NCI-H1694 treated with DMSO at 0.1 percent for 48 hours (cell line): ENCODE results near the gene EHBP1L1.
A peak's percentile ranks its signal among the peaks of the same experiment; 100 is the strongest.

ENCODE experiments used
- DNase-seq: peaks from one replicate; lab custom pipeline; 2025; lab: John Stamatoyannopoulos, UW

Gene EHBP1L1

DNA sequence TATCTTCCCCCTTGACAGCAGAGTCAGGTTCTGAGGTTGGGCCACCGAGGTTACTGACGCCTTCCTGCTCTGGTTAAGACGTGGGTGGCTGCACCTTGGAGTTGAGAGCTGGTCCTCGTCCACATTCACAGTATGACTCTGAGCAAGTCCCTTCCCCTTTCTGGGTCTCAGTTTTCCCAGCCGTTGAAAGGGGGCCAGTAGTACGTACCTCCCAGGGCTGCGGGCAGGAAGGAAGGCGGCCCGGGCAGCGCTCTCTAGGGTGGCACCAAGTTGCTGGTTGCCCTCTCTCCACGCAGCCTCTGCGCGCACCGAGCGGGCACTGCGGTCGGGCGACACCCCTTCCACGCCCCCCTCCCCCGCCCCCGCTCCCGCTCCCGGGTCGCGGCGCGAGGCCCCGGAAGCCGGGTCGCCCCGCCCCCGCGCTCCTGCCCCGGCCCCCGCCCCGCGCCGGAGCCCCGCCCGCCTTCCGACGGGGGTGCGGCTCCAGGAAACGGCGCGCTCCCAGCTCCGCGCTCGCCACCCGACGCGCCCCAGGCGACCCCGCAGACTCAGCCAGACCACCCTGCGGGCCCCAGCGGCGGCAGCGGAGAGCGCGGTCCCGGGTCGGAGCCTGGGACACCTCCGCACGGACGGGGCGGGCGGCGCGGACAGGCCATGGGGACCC, at the start of gene EHBP1L1:
Gene EHBP1L1, plus strand, starts transcription at position 486 of the 664 bp plus-strand sequence. CDS start 250 bp downstream, outside the sequence.
- DNase-seq: no peak

DNA sequence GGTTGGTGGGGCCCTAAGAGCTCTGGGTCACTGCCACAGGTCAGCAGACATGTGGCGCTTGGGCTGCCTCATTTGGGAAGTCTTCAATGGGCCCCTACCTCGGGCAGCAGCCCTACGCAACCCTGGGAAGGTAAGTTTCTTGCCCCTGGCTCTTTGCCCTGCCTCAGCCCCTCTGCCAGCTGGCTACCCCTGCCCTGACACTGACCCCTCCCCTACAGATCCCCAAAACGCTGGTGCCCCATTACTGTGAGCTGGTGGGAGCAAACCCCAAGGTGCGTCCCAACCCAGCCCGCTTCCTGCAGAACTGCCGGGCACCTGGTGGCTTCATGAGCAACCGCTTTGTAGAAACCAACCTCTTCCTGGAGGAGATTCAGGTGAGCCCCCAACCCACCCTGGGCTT, 49.1 kb upstream of the EHBP1L1 start:
- DNase-seq: no peak

DNA sequence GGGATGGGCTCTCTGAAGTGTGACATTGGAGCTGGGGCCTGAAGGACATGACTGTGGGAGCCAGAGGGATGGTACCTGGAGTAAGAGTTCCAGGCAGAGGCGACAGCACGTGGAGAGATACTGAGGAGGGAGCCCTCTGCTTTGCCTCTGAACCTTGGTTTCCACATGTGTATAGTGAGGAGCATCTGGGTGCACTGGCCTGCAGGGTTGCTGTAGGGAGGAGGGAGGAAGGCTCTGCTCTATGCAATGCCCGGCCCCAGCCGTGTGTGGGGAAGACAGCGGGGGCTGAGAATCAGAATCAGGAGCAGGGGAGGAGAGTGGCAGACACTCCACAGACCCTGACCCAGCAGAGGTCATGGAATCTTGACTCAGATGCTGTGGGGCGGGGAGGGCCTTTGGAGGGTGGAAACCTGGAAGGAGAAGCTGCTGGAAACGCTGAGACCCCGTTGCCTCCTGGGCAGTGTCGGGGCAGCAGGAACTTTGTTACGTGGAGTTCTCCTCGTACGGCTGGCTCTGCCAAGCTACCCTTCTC, 47.0 kb upstream of the EHBP1L1 start:
- DNase-seq: no peak

DNA sequence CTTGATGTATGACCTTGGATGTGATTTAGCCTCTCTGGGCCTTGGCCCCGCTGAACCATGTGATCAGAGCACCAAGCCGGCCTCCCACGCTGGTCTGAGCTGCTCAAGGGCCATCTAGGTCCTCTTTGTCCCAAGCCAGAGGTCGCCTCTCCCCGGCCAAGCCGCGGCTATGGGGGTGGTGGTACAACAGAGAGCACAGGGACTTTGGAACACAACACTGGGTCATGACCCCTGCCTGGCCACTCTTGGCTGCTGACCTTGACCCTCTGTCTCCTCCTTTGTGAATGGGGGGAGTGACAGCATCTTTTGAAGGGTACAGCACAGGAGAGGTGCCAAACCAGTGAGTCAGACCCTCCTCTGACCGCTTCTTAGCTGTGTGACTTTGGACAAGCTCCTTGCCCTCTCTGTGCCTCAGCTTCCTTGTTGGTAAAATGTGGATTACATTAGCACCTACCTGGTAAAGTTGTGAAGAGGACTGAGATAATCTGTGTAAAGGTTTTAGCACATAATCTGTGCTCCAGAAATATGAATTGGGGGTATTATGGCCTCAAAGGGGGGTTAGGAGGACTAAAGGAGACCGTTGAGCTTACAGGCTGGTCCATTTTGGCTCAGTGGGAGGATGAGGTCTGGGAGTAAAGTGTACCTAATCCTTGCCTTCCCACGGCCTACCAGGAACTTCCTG, 46.2 kb upstream of the EHBP1L1 start:
- no peak for DNase-seq

DNA sequence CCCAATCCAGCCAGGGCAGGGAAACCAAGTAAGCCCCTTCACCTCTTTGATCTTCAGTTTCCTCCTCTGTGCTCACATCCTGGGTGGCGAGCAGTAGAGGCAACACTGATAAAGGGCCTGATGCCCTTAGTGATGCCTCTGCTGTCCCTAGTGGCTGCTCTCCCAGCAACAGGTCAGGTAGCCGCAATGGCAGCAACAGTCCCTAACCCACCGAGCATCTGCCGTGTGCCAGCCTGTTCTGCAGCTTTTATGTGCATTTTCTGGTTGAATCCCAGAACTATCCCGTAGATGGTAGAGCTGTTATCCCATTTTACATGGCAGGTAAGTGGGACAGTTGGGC, 45.7 kb upstream of the EHBP1L1 start:
- DNase-seq: no peak

DNA sequence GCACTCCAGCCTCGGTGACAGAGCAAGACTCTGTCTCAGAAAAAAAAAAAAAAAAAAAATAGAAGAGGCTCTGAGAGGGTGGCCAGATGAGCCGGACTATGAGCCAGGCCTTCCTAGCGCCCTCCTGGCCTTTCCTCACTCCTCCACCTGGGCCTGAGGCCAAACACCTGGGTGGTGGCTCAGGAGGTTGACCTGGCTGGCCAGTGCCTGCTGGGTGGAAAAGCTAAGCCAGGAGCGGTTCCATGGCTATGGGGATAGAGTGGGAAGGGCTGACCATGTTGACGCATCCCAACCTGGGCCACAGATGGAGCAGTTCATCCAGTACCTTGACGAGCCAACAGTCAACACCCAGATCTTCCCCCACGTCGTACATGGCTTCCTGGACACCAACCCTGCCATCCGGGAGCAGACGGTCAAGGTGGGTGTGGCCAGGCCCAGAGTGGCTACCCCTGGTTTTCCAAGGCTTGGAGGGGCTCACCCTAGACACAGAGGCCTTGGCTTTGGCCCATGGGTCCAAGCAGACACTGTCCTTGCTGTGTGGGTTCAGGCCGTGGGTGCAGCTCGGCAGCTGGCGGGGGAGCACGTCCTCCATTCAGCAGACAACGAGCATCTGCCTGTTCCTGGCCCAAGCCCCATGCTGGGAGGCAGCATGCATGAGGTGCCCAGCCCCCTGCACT, 43.3 kb upstream of the EHBP1L1 start:
- DNase-seq: no peak

DNA sequence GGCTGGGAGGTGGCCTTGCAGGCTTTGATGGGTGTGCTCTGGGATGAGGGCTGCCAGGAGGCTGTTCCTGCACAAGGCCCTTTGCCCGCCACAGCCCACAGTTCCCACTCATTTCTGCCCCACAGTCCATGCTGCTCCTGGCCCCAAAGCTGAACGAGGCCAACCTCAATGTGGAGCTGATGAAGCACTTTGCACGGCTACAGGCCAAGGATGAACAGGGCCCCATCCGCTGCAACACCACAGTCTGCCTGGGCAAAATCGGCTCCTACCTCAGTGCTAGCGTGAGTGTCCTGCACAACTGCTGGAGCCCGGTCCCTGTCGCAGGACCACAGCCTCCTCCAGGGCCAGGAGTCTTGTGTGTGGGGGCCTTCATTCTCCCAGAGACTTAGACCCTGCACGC, 40.8 kb upstream of the EHBP1L1 start:
- no peak for DNase-seq

DNA sequence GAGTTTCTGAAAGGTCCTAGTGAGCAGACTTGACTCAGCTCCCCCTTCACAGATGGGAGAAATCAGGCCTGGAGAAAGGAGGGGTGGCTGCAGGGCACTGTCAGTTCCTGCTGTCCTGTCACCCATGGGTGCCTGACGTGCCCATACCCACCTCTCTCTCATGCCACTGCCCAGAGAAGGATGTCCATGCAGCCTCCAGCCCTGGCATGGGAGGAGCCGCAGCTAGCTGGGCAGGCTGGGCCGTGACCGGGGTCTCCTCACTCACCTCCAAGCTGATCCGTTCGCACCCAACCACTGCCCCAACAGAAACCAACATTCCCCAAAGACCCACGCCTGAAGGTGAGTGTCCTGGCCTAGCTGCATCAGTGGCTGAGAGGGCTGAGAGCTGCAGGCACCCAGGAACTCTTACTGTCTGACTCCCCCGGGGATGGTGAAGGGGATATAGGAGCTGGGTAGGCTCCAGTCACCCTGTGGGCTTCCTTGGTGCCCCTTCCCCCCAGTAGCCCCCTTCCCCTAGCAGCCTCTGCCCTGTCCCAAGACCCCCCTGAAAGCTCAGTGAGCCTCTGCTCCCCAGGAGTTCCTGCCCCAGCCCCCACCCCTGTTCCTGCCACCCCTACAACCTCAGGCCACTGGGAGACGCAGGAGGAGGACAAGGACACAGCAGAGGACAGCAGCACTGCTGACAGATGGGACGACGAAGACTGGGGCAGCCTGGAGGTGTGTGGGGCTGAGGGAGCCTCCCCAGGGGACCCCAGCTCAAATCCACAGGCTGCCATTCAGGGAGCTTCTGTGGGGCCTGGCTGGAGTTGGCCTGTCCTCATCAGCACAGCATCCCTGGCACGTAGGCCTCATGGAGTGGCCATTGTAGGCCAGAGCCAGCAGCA, 39.2 kb upstream of the EHBP1L1 start:
- no peak for DNase-seq

DNA sequence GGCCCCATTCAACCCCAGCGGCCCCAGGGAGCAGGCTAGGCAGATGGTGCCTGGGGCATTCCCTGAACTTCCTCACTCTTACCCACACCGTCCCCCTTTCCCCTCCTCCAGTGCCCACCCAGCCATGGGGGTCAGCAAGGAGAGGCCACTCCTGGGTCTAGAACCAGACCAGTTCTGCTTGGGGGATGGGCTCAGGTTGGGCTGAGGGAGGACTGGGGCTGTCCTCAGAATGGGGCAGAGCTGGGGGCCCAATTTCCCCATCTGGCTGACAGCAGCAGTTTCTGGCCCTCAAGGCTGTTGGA, 38.6 kb upstream of the EHBP1L1 start:
- no peak for DNase-seq

DNA sequence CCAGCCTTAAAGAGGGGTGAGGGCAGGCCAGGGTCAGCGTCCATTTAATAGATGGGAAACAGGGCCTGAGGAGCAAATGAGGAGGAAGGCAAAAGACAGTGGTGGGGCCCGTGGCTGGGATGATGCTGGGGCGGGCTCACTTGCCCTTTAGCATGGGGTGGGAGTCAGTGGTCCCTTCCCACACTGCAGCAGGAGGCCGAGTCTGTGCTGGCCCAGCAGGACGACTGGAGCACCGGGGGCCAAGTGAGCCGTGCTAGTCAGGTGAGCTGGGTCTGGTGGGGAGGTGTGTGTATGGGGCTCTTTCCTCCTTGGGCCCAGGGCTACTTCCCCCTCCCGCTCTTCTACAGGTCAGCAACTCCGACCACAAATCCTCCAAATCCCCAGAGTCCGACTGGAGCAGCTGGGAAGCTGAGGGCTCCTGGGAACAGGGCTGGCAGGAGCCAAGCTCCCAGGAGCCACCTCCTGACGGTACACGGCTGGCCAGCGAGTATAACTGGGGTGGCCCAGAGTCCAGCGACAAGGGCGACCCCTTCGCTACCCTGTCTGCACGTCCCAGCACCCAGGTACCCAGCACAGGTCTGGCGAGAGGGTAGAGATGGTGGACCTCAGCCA, 38.1 kb upstream of the EHBP1L1 start:
- no peak for DNase-seq

DNA sequence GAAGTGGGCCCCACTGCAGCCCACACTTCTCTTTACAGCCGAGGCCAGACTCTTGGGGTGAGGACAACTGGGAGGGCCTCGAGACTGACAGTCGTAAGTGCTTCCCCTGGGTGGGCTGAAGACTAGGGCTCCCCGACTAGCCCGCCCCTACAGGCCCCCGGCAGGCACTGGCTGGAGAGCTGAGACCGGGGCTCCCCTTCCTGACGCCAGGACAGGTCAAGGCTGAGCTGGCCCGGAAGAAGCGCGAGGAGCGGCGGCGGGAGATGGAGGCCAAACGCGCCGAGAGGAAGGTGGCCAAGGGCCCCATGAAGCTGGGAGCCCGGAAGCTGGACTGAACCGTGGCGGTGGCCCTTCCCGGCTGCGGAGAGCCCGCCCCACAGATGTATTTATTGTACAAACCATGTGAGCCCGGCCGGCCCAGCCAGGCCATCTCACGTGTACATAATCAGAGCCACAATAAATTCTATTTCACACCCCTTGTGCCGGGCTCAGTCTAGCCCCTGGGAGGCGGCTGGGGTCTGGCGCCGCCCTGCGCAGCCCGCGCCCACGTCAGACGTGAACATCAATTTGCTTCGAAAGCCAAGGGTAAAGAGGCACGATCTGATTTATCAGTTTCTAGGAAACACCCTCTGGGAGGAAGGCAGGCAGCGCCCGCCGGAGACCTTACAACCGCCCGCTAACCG, 37.5 kb upstream of the EHBP1L1 start:
- no peak for DNase-seq

DNA sequence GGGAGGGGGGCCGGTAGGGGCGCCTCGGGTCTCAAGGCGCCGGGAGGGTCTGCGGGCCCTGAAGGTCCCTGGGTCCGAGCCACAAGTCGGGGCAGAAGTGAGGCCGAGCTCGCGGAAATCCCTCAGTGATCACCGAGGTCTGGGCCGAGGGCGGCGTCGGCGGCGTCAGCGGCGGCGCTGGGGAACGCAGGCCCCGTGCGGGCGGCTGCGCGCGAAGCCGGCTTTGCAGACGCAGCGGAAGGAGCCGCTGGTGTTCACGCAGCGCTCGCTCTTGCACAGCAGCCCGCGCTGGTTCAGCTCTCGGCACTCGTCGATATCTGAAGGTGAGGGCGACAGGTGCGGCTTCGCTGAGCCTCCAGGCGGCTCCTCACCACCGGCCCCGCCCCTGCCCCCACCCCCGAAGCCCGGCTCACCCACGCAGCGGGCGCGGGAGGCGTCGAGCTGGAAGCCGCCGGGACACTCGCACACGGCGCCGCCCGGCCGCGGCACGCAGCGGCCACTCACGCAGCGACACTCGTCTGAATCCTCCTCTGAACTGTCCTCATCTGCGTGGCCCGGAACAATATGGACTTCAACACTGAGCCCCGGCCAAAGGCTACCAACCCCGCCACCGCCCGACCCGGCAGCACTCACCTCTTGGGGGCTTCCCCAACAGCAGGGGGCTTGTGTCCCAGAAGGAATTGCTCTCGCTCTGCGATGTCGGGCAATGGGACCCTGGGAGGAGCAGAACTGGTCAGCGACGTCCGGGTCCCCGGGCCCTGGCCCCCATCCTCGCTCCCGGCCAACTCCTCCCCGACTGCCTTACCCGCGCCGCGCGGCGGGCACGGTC, 36.7 kb upstream of the EHBP1L1 start:
- no peak for DNase-seq

DNA sequence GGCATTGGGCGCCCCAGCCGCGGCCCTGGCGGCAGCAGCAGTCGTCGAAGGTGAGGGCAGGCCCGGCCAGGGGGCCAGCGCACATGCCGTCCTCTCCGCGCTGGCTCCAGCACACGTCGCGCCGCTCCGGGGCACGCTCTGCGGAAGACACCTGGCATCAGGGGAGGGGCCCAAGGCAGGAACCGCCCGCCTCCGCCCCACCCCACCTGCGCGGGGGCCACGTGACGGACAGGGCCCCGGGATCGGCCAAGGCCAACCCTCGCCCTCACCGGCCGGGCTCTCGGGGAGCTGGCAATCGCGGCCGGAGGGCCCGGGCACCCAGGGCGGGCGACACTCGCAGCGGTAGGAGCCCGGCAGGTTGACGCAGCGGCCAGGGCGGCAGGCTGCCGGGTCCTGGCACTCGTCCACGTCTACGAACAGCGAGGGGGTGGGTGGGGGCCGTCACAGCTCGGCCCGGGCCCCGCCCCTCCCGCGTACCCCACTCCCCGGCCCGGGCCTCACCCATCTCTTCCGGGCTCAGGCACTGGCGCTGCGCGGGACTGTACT, 36.0 kb upstream of the EHBP1L1 start:
- peak; percentile 40 for DNase-seq

DNA sequence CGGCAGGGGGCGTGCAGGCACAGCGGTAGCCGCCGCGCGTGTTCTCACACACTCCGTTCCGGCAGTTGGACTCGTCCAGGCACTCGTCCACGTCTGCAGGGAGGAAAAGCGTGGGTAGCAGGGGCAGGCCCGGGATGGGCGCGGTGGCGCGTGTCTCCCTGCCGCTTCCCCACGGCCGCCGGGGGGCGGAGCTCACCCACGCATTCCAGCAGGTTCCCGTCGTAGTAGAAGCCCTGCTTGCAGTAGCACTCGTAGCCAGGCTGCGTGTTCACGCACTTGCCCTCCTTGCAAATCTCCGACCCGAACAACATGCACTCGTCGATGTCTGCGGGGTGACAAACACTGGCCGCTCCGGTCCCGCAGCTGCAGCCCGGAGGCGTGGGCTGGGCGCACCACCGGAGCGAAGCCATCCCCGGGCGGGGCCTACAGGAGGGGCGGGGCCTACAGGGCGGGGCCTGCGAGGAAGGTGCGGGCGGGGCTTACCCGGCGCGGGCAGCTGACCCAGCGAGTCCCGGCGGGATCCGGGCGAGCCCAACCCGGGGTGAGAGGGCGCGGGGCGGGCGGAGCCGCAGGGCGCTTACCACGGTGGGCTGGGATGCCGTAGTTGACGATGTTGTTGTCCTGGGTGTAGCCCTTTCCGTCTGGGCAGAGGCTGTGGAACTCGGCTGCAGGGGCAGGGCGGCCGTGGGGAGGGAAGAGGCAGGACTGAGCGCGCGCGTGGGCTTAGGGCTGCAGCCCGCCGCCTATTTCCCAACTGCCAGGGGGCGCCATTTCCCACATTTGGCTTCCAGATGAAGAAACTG, 35.4 kb upstream of the EHBP1L1 start:
- peak; percentile 59 for DNase-seq

DNA sequence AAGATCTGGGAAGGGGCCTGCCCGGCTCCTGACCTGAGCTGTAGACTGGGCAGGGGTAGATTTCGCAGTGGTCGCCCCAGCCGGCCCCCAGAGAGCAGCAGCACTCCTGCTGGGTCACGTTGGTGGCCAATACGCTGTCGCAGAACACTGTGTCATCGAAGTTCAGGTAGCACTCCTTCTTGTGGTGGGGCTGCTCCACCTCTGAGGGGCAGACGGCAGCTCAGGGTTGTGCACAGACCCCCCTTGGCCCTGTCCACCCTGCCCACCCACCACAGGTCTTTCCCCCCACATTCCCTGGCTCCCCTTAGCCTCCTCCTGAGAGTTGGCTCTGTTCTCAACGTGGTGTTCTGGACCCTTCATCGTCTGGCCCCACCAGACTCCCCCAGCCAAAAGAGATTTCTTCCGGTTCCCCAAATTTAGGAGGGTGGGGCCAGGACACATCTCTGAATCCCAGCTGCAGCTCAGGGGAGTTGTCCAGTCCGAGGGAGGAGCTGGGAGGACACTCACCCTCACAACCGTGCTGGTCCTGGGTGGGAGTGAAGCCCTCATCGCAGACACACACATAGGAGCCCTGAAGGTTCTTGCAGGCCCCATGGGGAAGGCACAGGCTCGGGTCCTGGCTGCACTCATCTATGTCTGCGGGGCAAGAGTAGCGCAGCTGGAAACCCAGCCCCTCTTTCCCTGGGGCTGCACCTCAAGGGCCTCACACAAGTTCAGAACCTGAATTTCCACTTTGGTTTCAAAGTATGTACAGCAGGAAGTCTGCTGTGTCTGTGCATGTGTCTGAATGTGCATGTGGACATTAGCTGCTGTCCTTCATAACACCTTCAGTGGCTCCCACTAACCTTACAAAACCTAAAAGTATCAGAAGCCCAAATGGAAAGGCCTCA, 34.5 kb upstream of the EHBP1L1 start:
- no peak for DNase-seq

DNA sequence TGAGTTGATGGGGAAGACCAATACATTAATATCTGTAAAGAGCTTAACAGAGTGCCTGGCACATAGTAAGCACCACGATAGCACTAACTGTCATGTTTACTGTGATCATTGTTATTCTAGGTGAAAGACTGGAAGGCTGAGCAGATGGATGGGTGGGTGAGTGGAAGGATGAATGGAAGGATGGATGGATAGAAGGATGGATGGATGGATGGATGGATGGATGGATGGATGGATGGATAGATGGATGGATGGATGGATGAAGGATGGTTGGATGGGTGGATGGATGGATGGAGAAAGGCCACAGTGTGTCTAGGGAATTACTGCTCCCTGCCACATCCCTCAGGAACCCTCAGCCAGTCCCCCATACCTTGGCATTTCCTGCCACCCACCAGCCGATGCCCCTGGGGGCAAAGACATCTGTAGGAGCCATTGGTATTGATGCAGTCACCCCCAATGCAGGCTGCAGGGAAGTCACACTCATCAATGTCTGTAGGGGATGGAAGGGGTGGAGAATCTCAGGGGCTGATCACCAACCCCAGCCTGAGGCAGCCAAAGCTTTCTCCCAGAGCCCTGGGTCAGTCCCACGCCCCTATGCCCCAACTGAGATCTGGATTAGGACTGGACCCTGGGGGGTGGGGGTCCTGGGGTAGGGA, 33.0 kb upstream of the EHBP1L1 start:
- no peak for DNase-seq

DNA sequence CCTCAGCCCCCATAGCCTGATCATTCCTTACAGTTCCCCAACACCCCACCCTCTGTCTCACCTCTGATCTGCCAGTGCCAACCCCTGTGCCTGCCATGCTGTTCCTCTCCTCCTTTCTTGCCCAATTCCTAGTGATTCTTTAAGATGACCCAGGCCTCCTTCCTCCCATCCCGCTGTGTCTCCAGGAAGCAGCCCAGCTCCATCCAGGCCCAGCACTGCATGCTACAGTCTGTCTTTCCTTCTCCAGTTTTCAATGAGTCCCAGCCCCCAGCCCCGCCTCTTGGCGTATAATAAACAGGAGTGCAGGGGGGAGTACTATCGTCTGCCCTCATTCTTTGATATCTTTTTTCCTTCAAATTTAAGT, 30.0 kb upstream of the EHBP1L1 start:
- DNase-seq: no peak
